Epithelial cell of prostate (primary cell): Measurements from ENCODE around the gene IRX4.
"Not testable (repeated sequence)": the region's sequence is repeated elsewhere in the genome, so short reads cannot be mapped to it uniquely, and the experiment has no call there.

Experiments
- DNase-seq: peaks from one replicate; pipeline ENCODE4 v3.0.0-alpha.2; 2011; ENCODE audit warnings: low read depth, low spot score
- H3K27ac ChIP-seq: fragments of 450-650 bp; 2 replicates; pipeline ENCODE4 v1.5.1; 2017; ENCODE audit warnings: mild to moderate bottlenecking

Gene IRX4

GRCh38 chr5:1865486-1865885 is 17.2 kb downstream of the IRX4 start:
- no peak overlapping the region for H3K27ac ChIP-seq
- no peak for DNase-seq

DNA sequence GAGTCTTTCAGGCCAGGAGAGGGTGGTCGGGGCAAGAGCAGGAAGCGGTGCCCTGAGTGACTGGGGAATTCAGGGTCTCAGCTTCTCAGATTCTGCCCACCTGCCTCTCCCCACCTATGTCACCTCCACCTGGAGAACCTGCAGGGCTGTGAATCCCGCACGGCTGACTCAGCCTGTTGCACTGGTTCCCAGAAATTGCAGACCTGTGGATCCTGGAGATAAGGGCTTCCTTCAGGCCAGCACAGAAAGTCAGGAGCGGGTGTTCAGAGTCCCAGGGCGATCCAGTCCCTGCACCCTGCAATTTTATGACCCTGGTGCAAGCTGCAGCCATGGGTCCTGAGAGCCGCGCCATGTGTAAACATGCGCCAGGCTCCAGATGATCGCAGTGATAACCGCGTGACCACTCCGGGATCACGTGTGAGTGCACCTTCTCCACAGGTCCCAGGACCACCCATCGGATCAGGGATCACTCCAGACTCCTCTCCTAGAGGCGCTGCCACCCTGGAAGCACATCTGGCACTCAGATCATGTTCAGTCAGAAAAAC is 17.8 kb downstream of the IRX4 start:
- no peak for DNase-seq
- H3K27ac ChIP-seq = no peak overlapping the region

GRCh38 chr5:1860949-1861348 is 21.8 kb downstream of the IRX4 start:
- DNase-seq = no peak
- H3K27ac ChIP-seq = no peak overlapping the region

DNA sequence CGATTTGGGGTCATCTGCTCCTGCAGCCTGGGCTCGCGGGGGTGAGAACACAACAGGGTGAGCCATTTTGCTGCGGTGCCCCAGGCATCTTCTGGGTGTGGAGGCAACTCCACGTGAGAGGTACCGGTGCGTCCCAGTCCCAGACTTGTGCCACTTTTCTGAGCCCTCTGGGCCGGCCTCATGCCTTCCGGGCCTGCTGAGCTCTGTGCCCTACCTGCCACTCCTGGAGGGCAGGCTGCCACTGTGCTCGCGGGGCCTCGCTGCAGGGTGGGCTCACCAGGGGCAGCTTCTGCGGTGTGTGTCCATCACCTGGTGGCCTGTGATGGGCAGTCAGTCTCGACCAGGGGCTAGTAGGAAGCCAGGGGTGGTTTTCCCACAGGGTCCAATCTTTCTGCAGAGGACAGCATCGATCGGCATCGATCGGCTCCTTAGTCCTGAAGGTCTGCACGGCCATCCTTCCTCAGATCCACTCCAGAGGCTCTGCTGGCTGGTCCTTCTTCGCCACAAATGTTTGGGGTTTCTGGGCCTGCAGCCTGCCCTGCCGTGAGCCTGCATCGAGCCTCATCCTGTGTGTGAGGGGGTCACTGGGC is 22.6 kb downstream of the IRX4 start:
- no peak overlapping the region for H3K27ac ChIP-seq
- no peak for DNase-seq

DNA sequence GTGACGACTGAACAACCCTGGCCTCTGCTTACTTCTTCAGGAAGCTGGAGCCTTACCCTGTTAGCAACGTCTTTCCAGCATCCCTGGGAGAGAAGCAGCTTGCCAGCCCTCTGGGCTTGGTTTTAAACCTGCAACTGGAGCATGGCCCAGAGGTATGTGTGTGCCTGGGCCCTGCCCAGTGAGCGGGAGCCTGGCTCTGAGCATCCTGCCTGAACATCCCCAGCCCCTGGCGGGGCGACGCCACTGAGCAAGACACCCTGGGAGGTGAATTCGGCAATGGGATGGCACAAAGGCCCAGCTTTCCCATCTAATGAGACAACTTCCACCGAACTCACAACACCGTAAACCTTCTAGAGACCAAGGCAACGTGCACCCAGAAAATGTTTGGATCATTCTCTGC is 23.6 kb downstream of the IRX4 start:
- no peak overlapping the region for H3K27ac ChIP-seq
- DNase-seq = no peak

DNA sequence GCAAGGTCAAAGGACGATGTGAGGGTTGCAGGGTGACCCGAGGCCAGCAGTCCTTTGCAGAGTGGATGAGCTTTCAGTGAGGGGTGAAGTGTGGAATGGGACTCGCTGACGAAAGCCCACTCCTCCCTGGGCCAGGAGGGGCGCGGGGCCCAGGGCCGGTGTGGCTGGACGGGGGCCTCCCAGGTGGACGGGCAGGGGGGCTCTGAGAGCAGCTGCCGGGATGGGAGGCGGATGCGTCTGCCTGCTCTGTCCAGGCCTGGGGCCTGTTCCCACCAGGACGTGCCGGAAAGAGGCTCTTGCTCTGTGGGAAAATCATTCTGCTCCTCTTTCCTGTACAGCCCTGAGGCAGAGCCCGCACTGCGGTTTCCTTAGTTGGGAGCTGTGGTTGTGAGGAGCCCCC is 24.3 kb downstream of the IRX4 start:
- DNase-seq = no peak
- H3K27ac ChIP-seq = no peak overlapping the region

GRCh38 chr5:1857256-1857600 is 25.5 kb downstream of the IRX4 start:
- no peak for DNase-seq

GRCh38 chr5:1856596-1857255 is 26.0 kb downstream of the IRX4 start:
- DNase-seq = no peak

More at GRCh38 chr5:1857256-1857600, 25.5 kb downstream of the IRX4 start:
- no peak overlapping the region for H3K27ac ChIP-seq

GRCh38 chr5:1855596-1855995 is 27.1 kb downstream of the IRX4 start:
- no peak for DNase-seq
- no peak overlapping the region for H3K27ac ChIP-seq

More at GRCh38 chr5:1856596-1857255, 26.0 kb downstream of the IRX4 start:
- H3K27ac ChIP-seq = no peak overlapping the region

DNA sequence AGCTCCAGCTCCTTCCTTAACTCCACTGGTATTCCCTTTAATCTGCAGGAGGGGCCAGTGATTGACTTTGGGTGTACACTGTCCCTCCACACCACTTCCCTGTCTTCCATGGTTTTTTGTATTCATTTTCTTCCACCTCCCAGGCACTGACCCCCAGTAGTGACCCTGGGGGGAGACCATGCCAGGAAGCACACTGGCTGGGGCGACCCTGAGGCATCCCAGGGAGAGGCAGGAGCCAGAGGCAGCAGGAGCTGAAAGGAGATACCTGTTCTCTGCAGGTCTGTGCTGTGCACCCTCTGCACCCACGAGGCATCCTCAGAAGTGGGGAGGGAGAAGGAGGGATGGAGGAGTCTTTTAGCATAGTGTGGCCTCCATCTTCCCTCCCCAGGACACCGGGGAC is 27.6 kb downstream of the IRX4 start:
- no peak overlapping the region for H3K27ac ChIP-seq
- DNase-seq = no peak

DNA sequence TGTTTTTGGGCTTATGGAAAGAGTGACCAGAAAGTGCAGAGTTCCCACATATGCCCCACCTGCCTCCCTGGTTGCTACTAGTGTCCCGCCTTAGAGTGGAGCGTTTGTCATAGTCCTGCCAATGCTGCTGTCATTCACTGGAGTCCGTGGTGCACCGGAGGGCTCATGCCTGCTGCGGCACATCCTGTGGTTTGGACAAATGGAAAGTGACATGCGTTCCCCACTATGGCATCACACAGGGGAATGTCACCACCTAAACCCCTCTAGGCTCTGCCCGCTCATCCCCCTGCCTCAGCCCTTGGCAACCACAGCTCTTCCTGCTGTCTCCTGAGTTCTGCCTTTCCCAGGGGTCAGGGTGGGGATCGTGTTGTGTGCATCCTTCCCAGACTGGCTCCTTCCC is 29.2 kb downstream of the IRX4 start:
- H3K27ac ChIP-seq = no peak overlapping the region
- no peak for DNase-seq

GRCh38 chr5:1852324-1852947 is 30.3 kb downstream of the IRX4 start:
- no peak for DNase-seq

DNA sequence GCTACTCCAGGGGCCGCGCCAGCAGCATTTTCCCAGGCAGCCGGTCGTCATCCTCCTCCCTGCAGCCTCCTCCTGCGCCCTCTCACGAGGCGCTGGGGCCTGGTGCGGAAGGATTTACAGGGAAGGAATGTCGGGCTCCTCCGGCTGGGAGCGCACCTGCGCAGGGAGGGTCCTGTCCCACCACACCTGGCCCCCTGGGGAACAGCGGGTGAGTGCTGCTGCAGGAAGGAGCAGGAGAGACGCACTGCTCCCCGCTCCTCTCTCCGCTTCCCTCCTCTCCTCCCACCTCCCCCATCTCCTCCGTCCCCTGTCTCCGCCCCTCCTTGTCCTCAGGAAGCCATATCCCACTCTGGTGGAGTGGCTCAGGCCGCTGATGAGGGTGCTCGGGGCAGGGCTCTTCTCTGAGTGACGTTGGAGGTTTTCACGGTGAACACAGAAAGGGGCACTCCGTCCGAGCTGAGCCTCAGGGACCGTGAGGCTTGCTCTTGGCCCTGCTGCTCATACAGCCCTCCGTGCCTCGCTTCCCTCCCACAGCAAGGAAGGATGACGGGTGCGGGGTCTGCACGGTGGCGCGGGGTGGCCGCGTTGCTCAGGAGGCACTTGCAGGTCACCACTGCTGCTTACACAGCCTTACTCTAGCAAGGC is 31.3 kb downstream of the IRX4 start:
- no peak for DNase-seq
- no peak overlapping the region for H3K27ac ChIP-seq

More at GRCh38 chr5:1852324-1852947, 30.3 kb downstream of the IRX4 start:
- no peak overlapping the region for H3K27ac ChIP-seq

GRCh38 chr5:1850324-1851154 is 32.2 kb downstream of the IRX4 start:
- no peak overlapping the region for H3K27ac ChIP-seq
- no peak for DNase-seq

GRCh38 chr5:1847611-1848010 is 35.1 kb downstream of the IRX4 start:
- H3K27ac ChIP-seq = no peak overlapping the region
- no peak for DNase-seq

GRCh38 chr5:1847056-1847455 is 35.7 kb downstream of the IRX4 start:
- DNase-seq = no peak
- no peak overlapping the region for H3K27ac ChIP-seq

DNA sequence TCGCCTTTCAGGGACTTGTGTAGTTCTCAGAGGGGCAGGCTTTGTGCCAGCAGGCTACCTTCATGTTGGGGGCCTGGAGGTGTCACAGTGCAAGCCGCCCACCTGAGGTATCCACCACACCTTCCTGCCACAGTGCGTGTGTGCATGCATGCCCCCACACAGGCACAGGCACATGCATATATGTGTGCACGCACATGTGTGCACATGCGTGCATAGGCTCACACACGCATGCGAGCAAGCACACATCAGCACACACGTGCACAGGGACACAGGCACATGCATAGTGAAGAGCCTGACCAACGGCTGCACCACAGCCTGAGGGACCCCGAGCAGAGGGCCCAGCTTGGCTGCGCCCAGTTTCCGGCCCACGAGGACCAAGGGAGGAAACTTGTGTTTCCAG is 36.1 kb downstream of the IRX4 start:
- no peak for DNase-seq
- no peak overlapping the region for H3K27ac ChIP-seq

DNA sequence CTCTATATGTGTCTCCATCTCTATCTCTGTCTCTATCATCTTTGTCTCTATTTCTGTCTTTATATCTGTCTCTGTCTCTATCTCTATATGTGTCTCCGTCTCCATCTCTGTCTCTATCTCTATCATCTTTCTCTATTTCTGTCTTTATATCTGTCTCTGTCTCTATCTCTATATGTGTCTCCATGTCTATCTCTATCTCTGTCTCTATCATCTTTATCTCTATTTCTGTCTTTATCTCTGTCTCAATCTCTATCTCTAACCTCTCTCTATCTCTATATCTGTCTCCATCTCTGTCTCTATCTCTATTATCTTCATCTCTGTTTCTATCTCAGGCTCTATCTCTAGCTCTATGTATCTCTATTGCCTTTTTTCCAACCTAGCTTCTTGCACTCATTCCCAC is 37.0 kb downstream of the IRX4 start:
- no peak for DNase-seq
- H3K27ac ChIP-seq = no peak overlapping the region

- H3K27ac ChIP-seq = no peak overlapping the region
- DNase-seq = no peak
Measured at GRCh38 chr5:1844708-1845436, 37.9 kb downstream of the IRX4 start.

DNA sequence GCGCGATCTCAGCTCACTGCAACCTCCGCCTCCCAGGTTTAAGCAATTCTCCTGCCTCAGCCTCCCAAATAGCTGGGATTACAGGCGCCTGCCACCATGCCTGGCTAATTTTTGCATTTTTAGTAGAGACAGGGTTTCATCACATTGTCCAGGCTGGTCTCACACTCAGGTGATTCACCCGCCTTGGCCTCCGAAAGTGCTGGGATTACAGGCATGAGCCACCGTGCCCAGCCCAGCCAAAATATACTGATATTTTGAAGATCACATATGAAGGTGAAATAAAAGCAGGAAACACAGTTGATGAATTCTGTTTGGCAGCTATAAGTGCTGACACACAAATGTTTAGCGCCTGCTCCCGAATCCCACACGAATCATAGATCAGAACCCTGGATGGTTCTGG is 39.0 kb downstream of the IRX4 start:
- not testable (repeated sequence) for DNase-seq, H3K27ac ChIP-seq
